ENCODE data around the gene DNAH8.
"Not testable (repeated sequence)": the region's sequence is repeated elsewhere in the genome, so short reads cannot be mapped to it uniquely, and the experiment has no call there.

The DNAH8 gene

GRCh38 chr6:38750968-38751615 is 36.0 kb downstream of the DNAH8 start:
- DNase-seq = no peak

GRCh38 chr6:38753707-38754106 is 38.6 kb downstream of the DNAH8 start:
- no peak for DNase-seq

- no peak for DNase-seq
Observed at GRCh38 chr6:38755207-38755606, 40.1 kb downstream of the DNAH8 start.

GRCh38 chr6:38755874-38756273 is 40.8 kb downstream of the DNAH8 start:
- DNase-seq = no peak

GRCh38 chr6:38760097-38760496 is 45.0 kb downstream of the DNAH8 start:
- no peak for DNase-seq

GRCh38 chr6:38762848-38763247 is 47.7 kb downstream of the DNAH8 start:
- no peak for DNase-seq

GRCh38 chr6:38767560-38767959 is 52.4 kb downstream of the DNAH8 start:
- DNase-seq = no peak

- DNase-seq = no peak
Observed at GRCh38 chr6:38773338-38773737, 58.2 kb downstream of the DNAH8 start.

GRCh38 chr6:38774929-38775707 is 60.0 kb downstream of the DNAH8 start:
- DNase-seq = no peak

- no peak for DNase-seq
Observed at GRCh38 chr6:38775870-38776269, 60.8 kb downstream of the DNAH8 start.

GRCh38 chr6:38776515-38776914 is 61.4 kb downstream of the DNAH8 start:
- no peak for DNase-seq

GRCh38 chr6:38779310-38780062 is 64.4 kb downstream of the DNAH8 start:
- DNase-seq = no peak

GRCh38 chr6:38782616-38783015 is 67.5 kb downstream of the DNAH8 start:
- no peak for DNase-seq

GRCh38 chr6:38783443-38784228 is 68.5 kb downstream of the DNAH8 start:
- DNase-seq = no peak

- DNase-seq = no peak
Observed at GRCh38 chr6:38784506-38785235, 69.6 kb downstream of the DNAH8 start.

GRCh38 chr6:38786486-38786885 is 71.4 kb downstream of the DNAH8 start:
- DNase-seq = no peak

- DNase-seq = no peak
Observed at GRCh38 chr6:38789256-38789655, 74.1 kb downstream of the DNAH8 start.

GRCh38 chr6:38792356-38792755 is 77.2 kb downstream of the DNAH8 start:
- DNase-seq = no peak

- no peak for DNase-seq
Observed at GRCh38 chr6:38794682-38795081, 79.6 kb downstream of the DNAH8 start.

- DNase-seq = no peak
Observed at GRCh38 chr6:38796006-38796405, 80.9 kb downstream of the DNAH8 start.

- not testable (repeated sequence) for DNase-seq
Observed at GRCh38 chr6:38796437-38796836, 81.3 kb downstream of the DNAH8 start.

GRCh38 chr6:38796850-38797249 is 81.7 kb downstream of the DNAH8 start:
- no peak for DNase-seq
